BJ (cell line): Measurements from ENCODE around the gene DOCK11. TPM values are rescaled to one million over a fixed set of nuclear protein-coding genes. Genes with fewer than 3 reads are reported as not detected.
A peak's percentile ranks its signal among the peaks of the same experiment; 100 is the strongest.

Experiments
- CTCF ChIA-PET: fragments of 350-600 bp; formaldehyde crosslinking; extraction: SDS; loops from one replicate; lab custom pipeline; 2021; ENCODE audit warnings: antibody characterized with exemption, inconsistent platforms; lab: Yijun Ruan, JAX
- POLR2A ChIA-PET: fragments of 300-600 bp; sonication (Branson Sonifier 250); formaldehyde crosslinking; extraction: SDS; loops from one replicate; lab custom pipeline; 2021; ENCODE audit warnings: antibody characterized with exemption; lab: Charles Lee
- DNase-seq: peaks from one replicate; pipeline ENCODE4 v3.0.0-alpha.2; 2011; ENCODE audit warnings: low read depth
- H3K27me3 ChIP-seq: 2 replicates; pipeline ENCODE4 v1.6.0; 2011; ENCODE audit warnings: low read length; ENCODE audit not compliant: control insufficient read depth, insufficient read depth
- H3K36me3 ChIP-seq: 2 replicates; pipeline ENCODE4 v1.5.1; 2011; ENCODE audit warnings: low read length; ENCODE audit not compliant: control insufficient read depth, insufficient read depth
- H3K4me3 ChIP-seq: 2 replicates; pipeline ENCODE4 v1.5.1; 2011; ENCODE audit warnings: low read depth, mild to moderate bottlenecking, control low read depth, low read length
- CTCF ChIP-seq: IDR thresholded peaks from 2 replicates; pipeline ENCODE4 v1.5.1; 2011; ENCODE audit warnings: low read depth, mild to moderate bottlenecking, control low read depth, inconsistent platforms, low read length, moderate library complexity; ENCODE audit not compliant: insufficient read depth
- polyA plus RNA-seq: library from polyadenylated mRNA; depleted of rRNA; stranded (reverse); fragments of >200 nt; gene quantifications from 2 replicates; pipeline ENCODE4 v1.2.3, GENCODE V29; 2011

The DOCK11 gene
- polyA plus RNA-seq, 1 experiment: 10.3 TPM

- POLR2A ChIA-PET: no interaction called here
- CTCF ChIA-PET: no interaction called here
- Histone ChIP-seq H3K27me3 (no peaks in the 10 kb centered on the region), H3K36me3 (no peaks in the 10 kb centered on the region), H3K4me3 (no peak overlapping the region)
- DNase-seq: no peak
- no peak for TF ChIP-seq CTCF
These were observed 181.7 kb downstream of the DOCK11 start for GRCh38 chrX:118677318-118677717.

- DNase-seq: no peak
- ChIA-PET POLR2A (interaction anchor here (0.5 kb wide), 1 partner anchor 10 kb away, joined by 12 read pairs; no protein-coding TSS in a partner anchor), CTCF (no interaction called here)
- Histone ChIP-seq H3K27me3 (no peaks in the 10 kb centered on the region), H3K36me3 (no peaks in the 10 kb centered on the region), H3K4me3 (no peak overlapping the region)
- 0 out of 2 replicates have a peak, but pooled peaks have one; percentile 4 for TF ChIP-seq CTCF
These were observed 183.7 kb downstream of the DOCK11 start for GRCh38 chrX:118679290-118679689.

GRCh38 chrX:118682258-118683014 lies 186.8 kb downstream of the DOCK11 start:
- Histone ChIP-seq H3K4me3 (no peak overlapping the region), H3K36me3 (no peaks in the 10 kb centered on the region), H3K27me3 (no peaks in the 10 kb centered on the region)
- ChIA-PET CTCF (no interaction called here), POLR2A (no interaction called here)
- no peak for TF ChIP-seq CTCF
- DNase-seq: no peak

GRCh38 chrX:118685393-118685792 lies 189.8 kb downstream of the DOCK11 start:
- Histone ChIP-seq H3K36me3 (no peaks in the 10 kb centered on the region), H3K27me3 (no peaks in the 10 kb centered on the region), H3K4me3 (no peak overlapping the region)
- no peak for DNase-seq
- no peak for TF ChIP-seq CTCF
- CTCF ChIA-PET: no interaction called here
- POLR2A ChIA-PET: no interaction called here

GRCh38 chrX:118688935-118689334 lies 193.3 kb downstream of the DOCK11 start:
- DNase-seq: no peak
- H3K36me3 ChIP-seq: no peaks in the 10 kb centered on the region
- H3K4me3 ChIP-seq: no peak overlapping the region
- CTCF ChIA-PET: no interaction called here
- no peak for TF ChIP-seq CTCF
- POLR2A ChIA-PET: interaction anchor here (0.7 kb wide), 1 partner anchor 10 kb away, joined by 12 read pairs; no protein-coding TSS in a partner anchor
- H3K27me3 ChIP-seq: no peaks in the 10 kb centered on the region
